Large intestine (tissue), 3 donors: Measurements from ENCODE around the gene JPH2. TPM values are rescaled to one million over a fixed set of nuclear protein-coding genes. Genes with fewer than 3 reads are reported as not detected.

Experiments
- DNase-seq, 2 donors: peaks; one replicate each; pipeline versions ENCODE4 v3.0.0 to v3.0.0-alpha.2; 2013
- H3K27ac ChIP-seq: one replicate; pipeline ENCODE4 v1.5.1; 2013; ENCODE audit warnings: low read length
- H3K27me3 ChIP-seq: 2 replicates; pipeline ENCODE4 v1.6.1; 2013; ENCODE audit warnings: low read length; ENCODE audit not compliant: control insufficient read depth, insufficient read depth
- H3K36me3 ChIP-seq: 2 replicates; pipeline ENCODE4 v1.6.1; 2013; ENCODE audit warnings: low read length; ENCODE audit not compliant: control insufficient read depth, insufficient read depth
- H3K4me1 ChIP-seq: one replicate; pipeline ENCODE4 v1.6.1; 2013; ENCODE audit warnings: low read length; ENCODE audit not compliant: control insufficient read depth, insufficient read depth
- H3K4me3 ChIP-seq: one replicate; pipeline ENCODE4 v1.5.1; 2013; ENCODE audit warnings: low read length
- H3K9me3 ChIP-seq: one replicate; pipeline ENCODE4 v1.6.1; 2013; ENCODE audit warnings: mild to moderate bottlenecking, low read depth, low read length, moderate library complexity; ENCODE audit not compliant: control insufficient read depth
- WGBS: methylation state at CpG from one replicate; pipeline ENCODE4 v1.1.5; 2013; ENCODE audit warnings: low lambda C conversion rate; ENCODE audit not compliant: insufficient coverage; 5-methylcytosine and 5-hydroxymethylcytosine counted together
- polyA plus RNA-seq: library from polyadenylated mRNA; unstranded; fragments of 120-200 nt; gene quantifications from one replicate; pipeline ENCODE4 v1.2.1, GENCODE V29; 2013

The JPH2 gene
- polyA plus RNA-seq, 1 donor, result 15.6 TPM

DNA sequence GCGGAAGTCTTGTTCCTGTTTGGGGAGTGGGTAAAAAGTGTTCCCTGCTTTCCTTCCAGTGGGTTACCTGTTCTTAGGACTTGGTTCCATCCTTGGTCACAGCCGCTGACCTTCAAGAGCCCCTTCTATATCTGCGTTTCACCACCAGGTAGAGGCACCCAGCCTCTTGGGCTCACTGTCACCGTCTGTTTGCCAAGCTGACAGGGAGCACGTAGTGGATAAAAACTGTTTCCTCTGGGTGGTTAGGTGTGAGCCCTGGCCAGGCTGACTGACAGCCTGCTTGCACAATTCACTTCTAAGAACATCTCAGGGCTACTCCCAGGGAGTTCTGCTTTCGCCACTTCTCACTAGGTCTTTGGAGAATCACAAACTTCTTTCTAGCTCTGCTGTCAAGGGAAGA is 1.8 kb upstream of the JPH2 start:
- H3K4me1 ChIP-seq, result peaks cover 13% of the 10 kb centered on the region
- no peak overlapping the region for H3K4me3 ChIP-seq
- H3K27ac ChIP-seq, result no peak overlapping the region
- H3K36me3 ChIP-seq, result no peaks in the 10 kb centered on the region
- no peaks in the 10 kb centered on the region for H3K9me3 ChIP-seq
- peak in 1 of 2 donors; percentile 39 for DNase-seq
- WGBS, result no CpG with 5 or more reads among the region's 6 CpGs
- peaks cover 2% of the 10 kb centered on the region for H3K27me3 ChIP-seq

- Histone ChIP-seq H3K4me3 (peak overlapping the region; percentile 61), H3K27me3 (peaks cover 2% of the 10 kb centered on the region), H3K36me3 (no peaks in the 10 kb centered on the region), H3K4me1 (peaks cover 13% of the 10 kb centered on the region), H3K9me3 (no peaks in the 10 kb centered on the region), H3K27ac (peak overlapping the region; percentile 63)
- 90% methylated on average over 2 of the region's 8 CpGs for WGBS
- DNase-seq, result no peak
These were observed 1.1 kb upstream of the JPH2 start for GRCh38 chr20:44187772-44188709.

- Histone ChIP-seq H3K27me3 (peaks cover 2% of the 10 kb centered on the region), H3K27ac (peak overlapping the region; percentile 63), H3K9me3 (no peaks in the 10 kb centered on the region), H3K4me1 (peaks cover 15% of the 10 kb centered on the region), H3K4me3 (peak overlapping the region; percentile 61), H3K36me3 (no peaks in the 10 kb centered on the region)
- WGBS, result no CpG with 5 or more reads among the region's 14 CpGs
- DNase-seq, result peak; percentile 56 to 80
These were observed 324 bp downstream of the JPH2 start for GRCh38 chr20:44186674-44187053.

DNA sequence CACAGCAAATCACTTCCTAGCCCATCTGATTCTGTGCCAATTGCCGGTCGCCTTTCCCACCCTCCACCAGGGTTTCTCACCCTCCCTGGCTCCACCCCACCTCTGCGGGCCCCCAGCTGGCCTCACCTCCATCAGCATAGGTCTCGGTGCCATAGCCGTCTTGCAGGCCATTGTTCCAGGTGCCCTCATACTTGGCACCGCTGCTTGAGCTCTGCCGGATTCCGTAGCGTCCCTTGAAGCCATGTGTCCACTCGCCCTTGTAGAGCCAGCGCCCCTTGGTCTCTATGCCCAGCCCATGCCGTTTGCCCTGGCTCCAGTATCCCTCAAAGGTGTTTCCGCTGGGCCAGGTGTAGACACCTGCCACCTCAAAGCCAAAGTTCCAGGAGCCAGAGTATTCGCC is 787 bp downstream of the JPH2 start:
- peaks cover 20% of the 10 kb centered on the region for H3K4me1 ChIP-seq
- H3K36me3 ChIP-seq, result no peaks in the 10 kb centered on the region
- H3K27me3 ChIP-seq, result peaks cover 2% of the 10 kb centered on the region
- H3K9me3 ChIP-seq, result no peaks in the 10 kb centered on the region
- WGBS, result no CpG with 5 or more reads among the region's 14 CpGs
- H3K4me3 ChIP-seq, result peak overlapping the region; percentile 61
- DNase-seq, result no peak
- H3K27ac ChIP-seq, result peak overlapping the region; percentile 63

GRCh38 chr20:44185574-44185973 is 1.4 kb downstream of the JPH2 start:
- H3K9me3 ChIP-seq, result no peaks in the 10 kb centered on the region
- no peaks in the 10 kb centered on the region for H3K36me3 ChIP-seq
- no peak for DNase-seq
- 100% methylated on average over 1 of the region's 4 CpGs for WGBS
- H3K4me1 ChIP-seq, result peaks cover 25% of the 10 kb centered on the region
- H3K27ac ChIP-seq, result no peak overlapping the region
- H3K27me3 ChIP-seq, result no peaks in the 10 kb centered on the region
- H3K4me3 ChIP-seq, result peak overlapping the region; percentile 2

DNA sequence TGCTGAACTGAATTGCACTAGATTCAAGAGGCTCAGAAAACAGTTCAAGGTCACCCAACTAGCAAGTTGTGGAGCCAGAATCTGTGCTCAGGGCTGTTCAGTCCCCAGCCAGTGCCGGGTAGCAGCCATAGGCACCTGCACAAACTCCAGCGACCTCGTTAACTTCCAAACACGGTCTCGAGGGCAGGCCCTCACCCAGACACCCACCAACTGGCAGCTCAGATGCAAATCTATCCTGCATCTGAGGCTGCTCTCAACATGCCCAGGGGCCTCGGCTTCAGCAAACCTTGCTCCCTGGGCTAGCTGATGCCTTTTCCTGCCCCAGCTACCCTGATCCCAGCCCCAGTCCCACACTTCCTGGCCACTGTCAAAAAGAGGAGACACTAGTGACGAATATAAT is 3.7 kb downstream of the JPH2 start:
- H3K9me3 ChIP-seq, result no peaks in the 10 kb centered on the region
- peak overlapping the region; percentile 9 for H3K4me3 ChIP-seq
- peaks cover 30% of the 10 kb centered on the region for H3K4me1 ChIP-seq
- H3K27me3 ChIP-seq, result no peaks in the 10 kb centered on the region
- no peak for DNase-seq
- WGBS, result no CpG with 5 or more reads among the region's 7 CpGs
- no peaks in the 10 kb centered on the region for H3K36me3 ChIP-seq
- H3K27ac ChIP-seq, result peak overlapping the region; percentile 22

DNA sequence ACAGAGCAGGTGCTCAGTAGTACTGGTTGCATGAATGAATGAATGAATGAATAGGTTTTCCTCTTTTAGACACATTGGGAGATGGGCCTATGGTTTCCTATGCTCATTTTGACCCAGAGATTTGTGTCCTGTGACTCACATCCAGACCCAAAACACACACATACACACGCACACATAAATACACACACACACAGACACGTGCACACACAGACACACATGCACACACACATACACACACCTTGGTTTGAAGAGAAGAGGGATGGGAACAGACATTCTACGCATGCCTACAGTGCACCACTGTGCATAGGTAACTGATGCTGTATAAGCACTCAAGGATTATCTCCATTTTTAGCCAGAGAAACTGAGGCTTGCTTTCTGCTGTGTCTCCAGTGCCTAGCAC is 4.1 kb downstream of the JPH2 start:
- Histone ChIP-seq H3K9me3 (no peaks in the 10 kb centered on the region), H3K4me1 (peaks cover 26% of the 10 kb centered on the region), H3K36me3 (no peaks in the 10 kb centered on the region), H3K27ac (peak overlapping the region; percentile 22), H3K4me3 (peak overlapping the region; percentile 9), H3K27me3 (no peaks in the 10 kb centered on the region)
- DNase-seq, result no peak
- no CpG with 5 or more reads among the region's 3 CpGs for WGBS

GRCh38 chr20:44182135-44182765 is 4.7 kb downstream of the JPH2 start:
- WGBS, result no CpG with 5 or more reads among the region's 13 CpGs
- H3K27me3 ChIP-seq, result no peaks in the 10 kb centered on the region
- peaks cover 27% of the 10 kb centered on the region for H3K4me1 ChIP-seq
- H3K27ac ChIP-seq, result peak overlapping the region; percentile 71
- DNase-seq, result no peak
- no peak overlapping the region for H3K4me3 ChIP-seq
- no peaks in the 10 kb centered on the region for H3K36me3 ChIP-seq
- H3K9me3 ChIP-seq, result no peaks in the 10 kb centered on the region

DNA sequence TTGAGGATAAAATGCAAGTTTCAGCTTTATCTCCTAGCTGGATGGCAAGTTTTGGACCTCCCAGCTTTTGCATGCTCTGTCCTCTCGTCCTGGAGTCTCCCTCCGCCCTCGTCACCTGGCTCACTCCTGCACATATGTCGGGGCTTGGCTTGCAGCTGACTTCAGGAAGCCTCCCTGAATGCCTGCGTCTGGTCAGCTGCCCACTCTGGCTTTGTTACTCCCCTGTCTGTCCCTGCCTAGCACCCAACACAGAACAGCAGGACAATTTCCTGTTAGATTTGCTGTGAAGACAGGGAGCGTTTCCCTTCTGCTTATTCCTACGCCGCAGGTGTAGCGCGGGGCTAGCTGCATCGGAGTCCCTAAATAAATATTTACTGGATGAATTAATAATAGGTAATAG is 5.4 kb downstream of the JPH2 start:
- H3K4me3 ChIP-seq, result no peak overlapping the region
- peaks cover 31% of the 10 kb centered on the region for H3K4me1 ChIP-seq
- no peaks in the 10 kb centered on the region for H3K36me3 ChIP-seq
- no peaks in the 10 kb centered on the region for H3K27me3 ChIP-seq
- peak in 1 of 2 donors; percentile 41 for DNase-seq
- H3K9me3 ChIP-seq, result no peaks in the 10 kb centered on the region
- peak overlapping the region; percentile 71 for H3K27ac ChIP-seq
- no CpG with 5 or more reads among the region's 11 CpGs for WGBS

DNA sequence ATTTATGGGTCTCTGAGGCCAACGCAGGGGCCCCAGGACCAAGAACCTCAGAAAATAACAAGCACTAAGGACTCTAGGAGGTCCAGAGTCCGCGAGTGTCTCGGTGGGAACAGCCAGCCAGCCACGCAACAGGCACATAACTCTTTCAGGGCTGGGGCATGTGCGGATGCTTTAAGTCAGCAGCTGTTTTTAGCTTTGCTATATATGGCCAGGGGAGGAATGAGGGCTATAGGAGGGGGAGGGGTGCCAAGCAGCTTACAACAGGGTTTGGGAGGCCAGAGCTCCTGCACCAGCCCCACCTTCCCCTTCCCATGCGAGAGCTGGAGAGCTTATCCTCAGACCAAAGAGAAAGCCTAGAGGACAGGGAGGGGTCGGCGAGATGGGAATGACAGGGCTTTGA is 6.2 kb downstream of the JPH2 start:
- no peaks in the 10 kb centered on the region for H3K9me3 ChIP-seq
- H3K36me3 ChIP-seq, result no peaks in the 10 kb centered on the region
- H3K27me3 ChIP-seq, result no peaks in the 10 kb centered on the region
- peaks cover 31% of the 10 kb centered on the region for H3K4me1 ChIP-seq
- peak overlapping the region; percentile 71 for H3K27ac ChIP-seq
- no CpG with 5 or more reads among the region's 9 CpGs for WGBS
- peak; percentile 83 to 93 for DNase-seq
- no peak overlapping the region for H3K4me3 ChIP-seq
